GM23338 (cell line): ENCODE results near the gene NLRC5. TPM values are rescaled to one million over a fixed set of nuclear protein-coding genes. Genes with fewer than 3 reads are reported as not detected.
A peak's percentile ranks its signal among the peaks of the same experiment; 100 is the strongest.

ENCODE experiments used
- ATAC-seq: fragments of 200-7000 bp; cut with Tn5 transposase; 3 replicates; pipeline ENCODE4 v1.9.1; 2020
- DNase-seq: peaks from one replicate; pipeline ENCODE4 v3.0.0-alpha.2; 2015; ENCODE audit warnings: low spot score
- H2AFZ ChIP-seq: fragments of 200-600 bp; sonication (generic); 2 replicates; pipeline ENCODE4 v1.8.0; 2016; ENCODE audit warnings: antibody characterized with exemption, mild to moderate bottlenecking, moderate library complexity
- H3F3A ChIP-seq: fragments of 200-600 bp; sonication (generic); replicated peaks from 2 replicates; pipeline ENCODE4 v1.8.0; 2017; ENCODE audit warnings: antibody characterized with exemption, mixed run types, low read depth
- H3K27ac ChIP-seq: fragments of 200-600 bp; sonication (generic); 2 replicates; pipeline ENCODE4 v1.6.1; 2016; ENCODE audit warnings: low read depth
- H3K27me3 ChIP-seq: fragments of 200-600 bp; sonication (generic); 2 replicates; pipeline ENCODE4 v1.8.0; 2016; ENCODE audit warnings: mild to moderate bottlenecking, mixed run types, moderate library complexity; ENCODE audit not compliant: insufficient read depth
- H3K36me3 ChIP-seq: fragments of 200-600 bp; sonication (generic); 2 replicates; pipeline ENCODE4 v1.8.0; 2016; ENCODE audit warnings: mild to moderate bottlenecking; ENCODE audit not compliant: insufficient read depth
- H3K4me1 ChIP-seq: fragments of 200-600 bp; sonication (generic); 2 replicates; pipeline ENCODE4 v1.8.0; 2016; ENCODE audit warnings: mild to moderate bottlenecking, moderate library complexity; ENCODE audit not compliant: insufficient read depth
- H3K4me2 ChIP-seq: fragments of 200-600 bp; sonication (generic); 2 replicates; pipeline ENCODE4 v1.7.1; 2017; ENCODE audit warnings: mixed run types
- H3K4me3 ChIP-seq: fragments of 200-600 bp; sonication (generic); 2 replicates; pipeline ENCODE4 v1.6.1; 2016; ENCODE audit warnings: mixed run types
- H3K79me2 ChIP-seq: fragments of 200-600 bp; sonication (generic); replicated peaks from 2 replicates; pipeline ENCODE4 v1.8.0; 2017; ENCODE audit warnings: mild to moderate bottlenecking; ENCODE audit not compliant: insufficient read depth
- H3K9me2 ChIP-seq: fragments of 200-600 bp; sonication (generic); 2 replicates; pipeline ENCODE4 v1.8.0; 2017; ENCODE audit not compliant: insufficient read depth
- H4K20me1 ChIP-seq: fragments of 200-600 bp; sonication (generic); replicated peaks from 2 replicates; pipeline ENCODE4 v1.8.0; 2017; ENCODE audit warnings: mild to moderate bottlenecking; ENCODE audit not compliant: insufficient read depth
- H3K27ac Mint-ChIP-seq: 2 replicates; pipeline ENCODE4 v1.8.0; 2020; ENCODE audit warnings: inconsistent platforms, mild to moderate bottlenecking, moderate library complexity, mixed read lengths
- H3K27me3 Mint-ChIP-seq: 3 replicates; pipeline ENCODE4 v1.8.0; 2022; ENCODE audit warnings: low read depth, mild to moderate bottlenecking, moderate library complexity, mixed read lengths, inconsistent platforms; ENCODE audit not compliant: insufficient read depth, poor library complexity
- H3K36me3 Mint-ChIP-seq: 3 replicates; pipeline ENCODE4 v1.8.0; 2021; ENCODE audit warnings: low read depth, mild to moderate bottlenecking, inconsistent platforms, moderate library complexity, mixed read lengths
- H3K4me1 Mint-ChIP-seq: 3 replicates; pipeline ENCODE4 v1.8.0; 2020; ENCODE audit warnings: mild to moderate bottlenecking, inconsistent platforms, mixed read lengths
- H3K4me3 Mint-ChIP-seq: 3 replicates; pipeline ENCODE4 v1.8.0; 2021; ENCODE audit warnings: moderate library complexity, mild to moderate bottlenecking, inconsistent platforms, mixed read lengths
- H3K9me3 Mint-ChIP-seq: 3 replicates; pipeline ENCODE4 v1.8.0; 2020; ENCODE audit warnings: moderate library complexity, mild to moderate bottlenecking, inconsistent platforms, mixed read lengths
- CREB1 ChIP-seq: fragments of 250-450 bp; sonication (Bioruptor Pico); IDR thresholded peaks from 2 replicates; pipeline ENCODE4 v1.5.0; 2020; ENCODE audit warnings: low read depth, mild to moderate bottlenecking, moderate library complexity
- CTCF ChIP-seq, 2 experiments: fragments of 200-600 bp in 1 of 2; sonication (generic) in 1 of 2; conservative IDR thresholded peaks; 2 replicates each; pipeline versions ENCODE4 v1.5.1 to v1.6.1; 2016 to 2017; ENCODE audit warnings: antibody characterized with exemption in 2 of 2, low read depth in 2 of 2, mild to moderate bottlenecking in 2 of 2, moderate library complexity in 1 of 2
- EZH2 ChIP-seq: fragments of 200-600 bp; sonication (generic); IDR thresholded peaks from one replicate; pipeline ENCODE4 v1.8.0; 2017; ENCODE audit warnings: antibody characterized with exemption, mild to moderate bottlenecking, low read depth; ENCODE audit not compliant: unreplicated experiment
- EZH2phosphoT487 ChIP-seq: fragments of 200-600 bp; sonication (generic); IDR thresholded peaks from one replicate; pipeline ENCODE4 v1.8.1; 2018; ENCODE audit warnings: antibody characterized with exemption; ENCODE audit not compliant: unreplicated experiment
- JUNB ChIP-seq: IDR thresholded peaks from one replicate; pipeline ENCODE4 v1.6.1; 2016; ENCODE audit warnings: antibody characterized with exemption; ENCODE audit not compliant: unreplicated experiment
- NANOG ChIP-seq: IDR thresholded peaks from 2 replicates; pipeline ENCODE4 v1.6.1; 2016; ENCODE audit warnings: antibody characterized with exemption, borderline replicate concordance
- POLR2AphosphoS5 ChIP-seq: IDR thresholded peaks from 2 replicates; pipeline ENCODE4 v1.6.1; 2016; ENCODE audit warnings: antibody characterized with exemption, low read depth
- STAT1 ChIP-seq: IDR thresholded peaks from one replicate; pipeline ENCODE4 v1.6.1; 2016; ENCODE audit warnings: antibody characterized with exemption; ENCODE audit not compliant: unreplicated experiment
- ZNF114 ChIP-seq: fragments of 250-450 bp; sonication (Bioruptor Pico); IDR thresholded peaks from 2 replicates; pipeline ENCODE4 v1.5.0; 2020; ENCODE audit warnings: mild to moderate bottlenecking, moderate library complexity
- ZNF331 ChIP-seq: fragments of 250-450 bp; sonication (Bioruptor Pico); IDR thresholded peaks from 2 replicates; pipeline ENCODE4 v1.5.0; 2020; ENCODE audit warnings: low read depth, mild to moderate bottlenecking, moderate library complexity
- ZNF462 ChIP-seq: fragments of 250-450 bp; sonication (Bioruptor Pico); IDR thresholded peaks from 2 replicates; pipeline ENCODE4 v1.5.0; 2020; ENCODE audit warnings: mild to moderate bottlenecking, moderate library complexity
- polyA plus RNA-seq: library from polyadenylated mRNA; unstranded; fragments of >200 nt; fragmentation: Nextera tagmentation; extraction: Ambion mirVana; gene quantifications from 2 replicates; pipeline ENCODE4 v1.2.1, GENCODE V29; 2016
- total RNA-seq: library from RNA; depleted of rRNA; stranded (reverse); fragments of >200 nt; shearing (Covaris generic); gene quantifications from 2 replicates; pipeline ENCODE4 v1.2.3, GENCODE V29; 2014

Gene NLRC5
- total and polyA plus RNA-seq, 2 experiments from 2014 or later = 2.3 to 3.9 TPM

GRCh38 chr16:57069635-57070370 lies 80.4 kb downstream of the NLRC5 start:
- no peaks in the 10 kb centered on the region; the same call in 2 of the 3 replicates for H3K4me1 Mint-ChIP-seq
- no peaks in the 10 kb centered on the region for H3K36me3 Mint-ChIP-seq
- ATAC-seq = no peak
- H3K36me3 ChIP-seq = no peaks in the 10 kb centered on the region
- peaks cover 5% of the 10 kb centered on the region for H3K27me3 Mint-ChIP-seq
- no peak for TF ChIP-seq CTCF (conservative IDR thresholded peaks at IDR 0.05; ENCODE audit: low read depth in 2 of 2)
- no peak for TF ChIP-seq EZH2phosphoT487
- TF ChIP-seq CREB1 = no peak
- no peak for TF ChIP-seq ZNF331 (CRISPR knock-in tag)
- no peak for TF ChIP-seq NANOG
- TF ChIP-seq ZNF114 (CRISPR knock-in tag) = no peak
- no peak for TF ChIP-seq EZH2
- no peak for TF ChIP-seq JUNB
- no peaks in the 10 kb centered on the region for H3K9me2 ChIP-seq
- H3K4me2 ChIP-seq = no peak overlapping the region
- H3F3A ChIP-seq = no peaks in the 10 kb centered on the region
- no peaks in the 10 kb centered on the region for H3K4me1 ChIP-seq
- H3K79me2 ChIP-seq = no peaks in the 10 kb centered on the region
- no peak overlapping the region for H3K27ac ChIP-seq
- no peaks in the 10 kb centered on the region for H4K20me1 ChIP-seq
- 0 out of 2 replicates have a peak overlapping the region, but pooled peaks have one; percentile 18 for H2AFZ ChIP-seq
- no peak overlapping the region for H3K4me3 ChIP-seq
- no peak for DNase-seq
- H3K4me3 Mint-ChIP-seq = no peak overlapping the region
- no peaks in the 10 kb centered on the region for H3K9me3 Mint-ChIP-seq
- H3K27ac Mint-ChIP-seq = no peak overlapping the region
- no peaks in the 10 kb centered on the region for H3K27me3 ChIP-seq

- DNase-seq = no peak
- Histone ChIP-seq H3K4me1 (no peaks in the 10 kb centered on the region), H3K9me2 (no peaks in the 10 kb centered on the region), H2AFZ (no peak overlapping the region), H3K36me3 (no peaks in the 10 kb centered on the region), H3K4me2 (no peak overlapping the region), H3F3A (no peaks in the 10 kb centered on the region), H3K79me2 (no peaks in the 10 kb centered on the region), H3K4me3 (no peak overlapping the region), H3K27me3 (no peaks in the 10 kb centered on the region), H4K20me1 (no peaks in the 10 kb centered on the region), H3K27ac (no peak overlapping the region)
- Mint-ChIP-seq H3K4me1 (no peaks in the 10 kb centered on the region; the same call in 2 of the 3 replicates), H3K27me3 (peaks cover 5% of the 10 kb centered on the region), H3K9me3 (no peaks in the 10 kb centered on the region), H3K36me3 (no peaks in the 10 kb centered on the region), H3K4me3 (no peak overlapping the region), H3K27ac (no peak overlapping the region)
- ATAC-seq = no peak
- TF ChIP-seq POLR2AphosphoS5 = no peak
- TF ChIP-seq CTCF (conservative IDR thresholded peaks at IDR 0.05; ENCODE audit: low read depth in 2 of 2) = no peak
- TF ChIP-seq ZNF462 (CRISPR knock-in tag) = no peak
- no peak for TF ChIP-seq NANOG
- no peak for TF ChIP-seq EZH2phosphoT487
- TF ChIP-seq STAT1 = no peak
Observed at GRCh38 chr16:57070424-57070823, 81.1 kb downstream of the NLRC5 start.
